IPS-18a (cell line): ENCODE measurements around the gene NXPH1.

Experiments used
- H3K27ac ChIP-seq: one replicate; pipeline ENCODE4 v1.5.1; 2013; ENCODE audit warnings: low read length
- H3K27me3 ChIP-seq: one replicate; pipeline ENCODE4 v1.6.1; 2013; ENCODE audit warnings: mild to moderate bottlenecking, low read length; ENCODE audit not compliant: control insufficient read depth, insufficient read depth
- H3K36me3 ChIP-seq: one replicate; pipeline ENCODE4 v1.6.1; 2013; ENCODE audit warnings: low read depth, low read length; ENCODE audit not compliant: control insufficient read depth
- H3K4me1 ChIP-seq: one replicate; pipeline ENCODE4 v1.6.1; 2013; ENCODE audit warnings: low read depth, low read length; ENCODE audit not compliant: control insufficient read depth
- H3K4me3 ChIP-seq: one replicate; pipeline ENCODE4 v1.5.1; 2013; ENCODE audit warnings: low read length
- H3K9ac ChIP-seq: one replicate; pipeline ENCODE4 v1.6.1; 2013; ENCODE audit warnings: mild to moderate bottlenecking, low read length, moderate library complexity
- H3K9me3 ChIP-seq: one replicate; pipeline ENCODE4 v1.6.1; 2013; ENCODE audit warnings: low read depth, low read length; ENCODE audit not compliant: control insufficient read depth

Gene NXPH1

GRCh38 chr7:8581842-8582241 is 148.4 kb downstream of the NXPH1 start:
- H3K9me3 ChIP-seq = no peaks in the 10 kb centered on the region
- no peaks in the 10 kb centered on the region for H3K36me3 ChIP-seq
- H3K27me3 ChIP-seq = no peaks in the 10 kb centered on the region
- no peak overlapping the region for H3K27ac ChIP-seq
- no peak overlapping the region for H3K4me3 ChIP-seq
- no peaks in the 10 kb centered on the region for H3K4me1 ChIP-seq
- no peak overlapping the region for H3K9ac ChIP-seq

GRCh38 chr7:8582728-8583127 is 149.3 kb downstream of the NXPH1 start:
- Histone ChIP-seq H3K27me3 (no peaks in the 10 kb centered on the region), H3K4me3 (no peak overlapping the region), H3K9ac (no peak overlapping the region), H3K4me1 (no peaks in the 10 kb centered on the region), H3K36me3 (no peaks in the 10 kb centered on the region), H3K9me3 (no peaks in the 10 kb centered on the region), H3K27ac (no peak overlapping the region)

- H3K27me3 ChIP-seq = no peaks in the 10 kb centered on the region
Measured at GRCh38 chr7:8585591-8585990, 152.2 kb downstream of the NXPH1 start.

GRCh38 chr7:8590225-8590624 is 156.8 kb downstream of the NXPH1 start:
- Histone ChIP-seq H3K9ac (no peak overlapping the region), H3K9me3 (no peaks in the 10 kb centered on the region), H3K27ac (no peak overlapping the region), H3K36me3 (no peaks in the 10 kb centered on the region), H3K4me3 (no peak overlapping the region), H3K27me3 (no peaks in the 10 kb centered on the region), H3K4me1 (peaks cover 7% of the 10 kb centered on the region)

More at GRCh38 chr7:8585591-8585990, 152.2 kb downstream of the NXPH1 start:
- H3K4me3 ChIP-seq = no peak overlapping the region
- no peaks in the 10 kb centered on the region for H3K9me3 ChIP-seq
- no peaks in the 10 kb centered on the region for H3K4me1 ChIP-seq
- H3K27ac ChIP-seq = no peak overlapping the region
- H3K36me3 ChIP-seq = no peaks in the 10 kb centered on the region
- H3K9ac ChIP-seq = no peak overlapping the region

GRCh38 chr7:8590791-8591190 is 157.4 kb downstream of the NXPH1 start:
- no peaks in the 10 kb centered on the region for H3K36me3 ChIP-seq
- H3K9ac ChIP-seq = no peak overlapping the region
- H3K27me3 ChIP-seq = no peaks in the 10 kb centered on the region
- H3K27ac ChIP-seq = no peak overlapping the region
- H3K4me1 ChIP-seq = peaks cover 7% of the 10 kb centered on the region
- H3K9me3 ChIP-seq = no peaks in the 10 kb centered on the region
- H3K4me3 ChIP-seq = no peak overlapping the region

GRCh38 chr7:8591289-8591688 is 157.9 kb downstream of the NXPH1 start:
- Histone ChIP-seq H3K36me3 (no peaks in the 10 kb centered on the region), H3K27me3 (no peaks in the 10 kb centered on the region), H3K4me3 (no peak overlapping the region), H3K27ac (no peak overlapping the region), H3K9me3 (no peaks in the 10 kb centered on the region), H3K9ac (no peak overlapping the region), H3K4me1 (peaks cover 7% of the 10 kb centered on the region)

GRCh38 chr7:8592167-8592566 is 158.8 kb downstream of the NXPH1 start:
- Histone ChIP-seq H3K27me3 (no peaks in the 10 kb centered on the region), H3K36me3 (no peaks in the 10 kb centered on the region), H3K4me3 (no peak overlapping the region), H3K27ac (no peak overlapping the region), H3K9me3 (no peaks in the 10 kb centered on the region), H3K9ac (no peak overlapping the region), H3K4me1 (peaks cover 7% of the 10 kb centered on the region)

GRCh38 chr7:8594115-8594514 is 160.7 kb downstream of the NXPH1 start:
- Histone ChIP-seq H3K4me3 (no peak overlapping the region), H3K36me3 (no peaks in the 10 kb centered on the region), H3K9ac (no peak overlapping the region), H3K9me3 (no peaks in the 10 kb centered on the region), H3K27me3 (no peaks in the 10 kb centered on the region), H3K27ac (no peak overlapping the region), H3K4me1 (peaks cover 7% of the 10 kb centered on the region)

GRCh38 chr7:8597565-8597964 is 164.2 kb downstream of the NXPH1 start:
- Histone ChIP-seq H3K36me3 (no peaks in the 10 kb centered on the region), H3K4me3 (no peak overlapping the region), H3K9me3 (no peaks in the 10 kb centered on the region), H3K4me1 (peaks cover 7% of the 10 kb centered on the region), H3K27ac (no peak overlapping the region), H3K9ac (no peak overlapping the region), H3K27me3 (no peaks in the 10 kb centered on the region)

- Histone ChIP-seq H3K27me3 (no peaks in the 10 kb centered on the region), H3K4me3 (no peak overlapping the region), H3K9me3 (no peaks in the 10 kb centered on the region), H3K4me1 (no peaks in the 10 kb centered on the region), H3K36me3 (no peaks in the 10 kb centered on the region), H3K9ac (no peak overlapping the region), H3K27ac (no peak overlapping the region)
Measured at GRCh38 chr7:8601121-8601520, 167.7 kb downstream of the NXPH1 start.

- Histone ChIP-seq H3K9ac (no peak overlapping the region), H3K4me1 (no peaks in the 10 kb centered on the region), H3K9me3 (no peaks in the 10 kb centered on the region), H3K36me3 (no peaks in the 10 kb centered on the region), H3K4me3 (no peak overlapping the region), H3K27ac (no peak overlapping the region), H3K27me3 (no peaks in the 10 kb centered on the region)
Measured at GRCh38 chr7:8605221-8605620, 171.8 kb downstream of the NXPH1 start.

GRCh38 chr7:8612584-8612983 is 179.2 kb downstream of the NXPH1 start:
- Histone ChIP-seq H3K4me1 (peaks cover 7% of the 10 kb centered on the region), H3K9me3 (no peaks in the 10 kb centered on the region), H3K4me3 (no peak overlapping the region), H3K9ac (no peak overlapping the region), H3K36me3 (no peaks in the 10 kb centered on the region), H3K27ac (no peak overlapping the region), H3K27me3 (no peaks in the 10 kb centered on the region)
